GM19438 (cell line): ENCODE data around the gene MYCN.
"Not testable (repeated sequence)": the region's sequence is repeated elsewhere in the genome, so short reads cannot be mapped to it uniquely, and the experiment has no call there.

Experiments
- ATAC-seq: cut with Tn5 transposase; IDR thresholded peaks from one replicate; pipeline ENCODE4 v1.9.1; 2021; ENCODE audit warnings: low read depth; ENCODE audit not compliant: unreplicated experiment

Gene MYCN

DNA sequence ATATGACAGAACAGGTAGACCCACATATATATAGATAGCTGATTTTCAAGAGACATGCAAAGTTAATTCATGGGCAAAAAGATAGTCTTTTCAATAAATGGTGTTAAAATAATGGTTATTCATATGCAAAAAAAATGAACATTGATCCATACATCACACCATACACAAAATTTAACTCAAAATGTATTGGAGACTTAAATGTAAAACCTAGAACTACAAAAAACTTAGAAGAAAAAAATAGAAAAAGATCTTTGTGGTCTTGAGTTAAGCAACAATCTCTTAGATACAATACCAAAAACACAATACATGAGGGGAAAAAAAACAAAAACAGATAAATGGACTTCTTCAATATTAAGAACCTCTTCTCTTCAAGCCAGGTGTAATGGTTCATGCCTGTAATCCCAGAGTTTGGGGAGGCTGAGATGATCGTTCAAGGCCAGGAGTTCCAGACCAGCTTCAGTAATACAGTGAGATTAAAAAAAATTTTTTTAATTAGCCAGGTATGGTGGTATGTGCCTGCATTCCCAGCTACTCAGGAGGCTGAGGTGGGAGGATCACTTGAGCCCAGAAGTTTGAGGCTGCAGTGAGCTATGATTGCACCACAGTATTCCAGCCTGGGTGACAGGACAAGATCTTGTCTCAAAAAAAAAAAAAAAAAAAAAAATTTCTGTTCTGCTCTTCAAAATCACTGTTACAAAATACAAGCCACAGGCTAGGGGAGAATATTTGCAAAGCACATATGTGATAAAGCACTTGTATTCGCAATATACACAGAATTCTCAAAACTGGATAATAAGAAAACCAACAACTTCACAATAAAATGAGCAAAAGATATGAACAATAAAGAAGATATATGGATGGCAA, 32.7 kb upstream of the MYCN start:
- ATAC-seq, result no peak

DNA sequence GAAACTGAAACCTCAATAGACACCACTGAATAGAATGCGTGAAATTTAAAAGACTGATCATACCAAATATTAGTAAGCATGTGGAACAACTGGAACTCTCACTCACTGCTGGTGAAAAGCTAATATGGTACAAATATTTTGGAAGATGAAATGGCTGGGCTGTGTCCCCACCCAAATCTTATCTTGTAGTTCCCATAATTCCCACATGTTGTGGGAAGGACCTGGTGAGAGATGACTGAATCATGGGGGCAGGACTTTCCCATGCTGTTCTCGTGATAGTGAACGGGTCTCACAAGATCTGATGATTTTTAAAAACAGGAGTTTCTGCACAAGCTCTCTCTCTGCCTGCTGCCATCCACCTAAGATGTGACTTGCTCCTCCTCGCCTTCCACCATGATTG, 32.0 kb upstream of the MYCN start:
- ATAC-seq, result no peak

DNA sequence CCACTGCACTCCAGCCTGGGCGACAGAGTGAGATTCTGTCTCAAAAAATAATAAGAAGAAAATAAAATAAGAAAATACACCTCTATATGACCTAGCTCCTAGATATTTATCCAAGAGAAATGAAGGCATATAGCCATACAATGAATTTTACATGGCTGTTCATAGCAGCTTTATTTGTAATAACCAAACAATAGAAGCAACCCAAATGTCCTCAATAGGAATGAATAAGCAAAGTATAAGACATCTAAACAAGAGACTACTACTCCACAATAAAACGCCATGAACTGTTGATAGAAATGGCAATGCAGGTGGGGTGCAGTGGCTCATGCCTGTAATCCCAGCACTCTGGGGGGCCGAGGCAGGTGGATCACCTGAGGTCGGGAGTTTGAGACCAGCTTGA, 31.2 kb upstream of the MYCN start:
- no peak for ATAC-seq

DNA sequence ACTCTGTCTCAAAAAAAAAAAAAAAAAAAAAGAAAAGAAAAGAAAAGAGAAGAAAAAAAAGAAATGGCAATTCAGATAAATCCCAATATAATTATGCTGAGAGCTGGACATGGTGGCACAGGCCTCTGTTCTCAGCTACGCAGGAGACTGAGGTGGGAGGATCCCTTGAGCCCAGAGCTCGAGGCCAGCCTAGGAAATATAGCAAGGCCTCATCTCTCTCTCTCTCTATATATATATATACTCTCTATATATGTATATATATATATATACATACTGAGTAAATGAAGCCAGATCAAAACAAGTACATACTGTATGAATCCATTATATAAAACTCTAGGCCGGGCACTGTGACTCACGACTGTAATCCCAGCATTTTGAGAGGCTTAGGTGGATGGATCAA, 30.6 kb upstream of the MYCN start:
- no peak for ATAC-seq

DNA sequence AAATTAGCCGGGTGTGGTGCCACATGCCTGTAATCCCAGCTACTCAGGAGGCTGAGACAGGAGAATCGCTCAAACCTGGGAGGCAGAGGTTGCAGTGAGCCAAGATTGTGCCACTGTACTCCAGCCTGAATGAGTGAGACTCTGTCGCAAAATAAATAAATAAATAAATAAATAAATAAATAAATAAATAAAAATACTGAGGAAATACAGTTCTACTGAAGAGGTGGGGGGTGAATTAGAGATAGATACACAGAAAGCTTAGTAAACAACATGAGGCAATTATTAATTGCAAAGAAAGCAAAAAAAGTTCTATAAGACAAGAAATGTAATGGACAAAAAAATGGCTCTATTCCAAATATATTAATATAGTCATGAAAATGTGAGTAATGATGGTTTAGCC, 29.1 kb upstream of the MYCN start:
- not testable (repeated sequence) for ATAC-seq

DNA sequence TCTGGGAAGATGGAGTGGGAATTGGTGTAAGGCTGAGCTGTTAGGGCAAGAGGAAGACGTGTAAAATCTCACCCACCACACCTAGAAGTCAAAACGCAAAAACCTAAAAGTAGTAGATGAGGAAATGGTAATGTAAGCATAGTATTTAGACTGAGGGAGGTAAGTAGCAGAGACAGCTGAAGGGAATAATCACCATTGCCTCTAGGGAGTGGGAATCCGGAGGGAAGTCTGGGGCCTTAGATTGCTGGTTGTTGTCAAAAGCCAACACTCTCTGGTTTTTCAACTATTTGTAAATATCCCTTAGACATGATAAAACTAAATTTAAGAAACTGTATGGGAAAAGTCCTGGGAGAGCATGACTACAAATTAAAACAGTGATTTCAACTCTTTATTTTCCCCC, 28.7 kb upstream of the MYCN start:
- no peak for ATAC-seq

DNA sequence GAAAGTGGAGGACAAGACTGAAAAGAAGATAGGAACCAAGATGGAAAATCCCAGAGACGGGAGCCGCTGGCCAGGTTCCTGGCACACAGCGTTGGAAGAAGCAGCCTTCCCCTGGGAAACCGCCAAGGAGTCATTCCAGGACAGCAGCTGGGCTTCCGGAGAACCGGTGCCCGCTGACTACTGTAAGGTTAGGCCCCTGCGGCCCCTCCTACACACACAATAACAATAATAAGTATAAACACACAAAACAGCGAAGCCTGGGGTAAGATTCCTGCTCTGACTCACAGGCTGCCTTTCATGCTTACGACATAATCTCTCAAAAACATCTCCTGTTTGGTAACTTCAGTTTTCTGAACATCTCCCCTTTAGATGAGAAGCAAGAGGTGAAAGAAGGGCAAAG, 28.1 kb upstream of the MYCN start:
- ATAC-seq, result no peak

DNA sequence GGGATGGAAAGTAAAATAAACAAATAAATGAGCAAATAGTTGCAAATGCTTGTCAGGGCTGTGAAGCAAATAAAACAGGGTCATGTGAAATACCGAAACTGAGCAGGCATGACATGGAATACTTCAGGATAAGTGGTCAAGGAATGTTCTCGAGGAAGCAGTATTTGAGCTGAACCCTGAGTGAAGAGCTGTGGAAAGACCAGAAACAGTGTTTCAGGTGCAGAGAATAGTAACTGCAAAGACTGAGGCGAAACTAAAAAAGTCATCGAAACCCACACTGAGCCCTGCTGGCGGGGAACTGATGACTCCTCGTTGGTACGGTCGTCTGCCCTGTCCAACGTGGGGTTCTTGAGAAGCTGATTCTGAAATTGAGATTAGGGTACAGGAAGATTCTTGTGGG, 27.2 kb upstream of the MYCN start:
- ATAC-seq, result no peak

DNA sequence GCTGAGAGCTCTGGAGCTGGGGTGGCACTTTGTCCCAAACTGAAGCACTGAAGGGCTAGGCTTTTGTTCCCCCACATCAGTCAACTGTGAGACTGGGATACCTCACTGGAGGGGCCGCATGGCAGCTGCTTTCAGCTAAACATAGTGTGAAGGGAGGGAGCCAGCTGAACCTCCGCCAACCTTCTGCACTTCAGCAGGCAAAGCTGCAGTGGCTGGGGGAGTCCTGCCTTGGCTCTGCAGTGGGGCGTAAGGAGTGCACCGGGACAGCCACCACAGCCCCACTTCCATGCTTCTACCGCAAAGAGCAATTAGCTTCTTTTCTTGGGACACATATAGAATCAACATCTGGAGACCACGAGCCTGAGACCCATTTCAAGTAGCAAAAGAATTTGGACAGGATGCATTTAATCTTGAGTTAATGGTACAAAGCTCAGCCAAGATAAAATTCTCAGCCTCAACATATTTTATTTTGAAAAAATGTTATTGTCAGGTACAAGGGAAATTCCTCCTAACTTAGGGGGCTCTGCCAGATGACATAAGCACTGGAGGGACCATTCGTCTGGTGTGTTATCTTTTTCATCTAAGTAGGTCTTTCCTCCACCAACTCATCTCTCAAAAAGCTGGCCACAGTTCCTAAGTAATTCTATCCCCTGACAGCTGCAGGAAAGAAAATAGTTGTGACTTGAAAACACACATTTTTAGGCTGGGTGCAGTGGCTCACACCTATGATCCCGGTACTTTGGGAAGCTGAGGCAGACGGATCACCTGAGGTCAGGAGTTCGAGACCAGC, 25.6 kb upstream of the MYCN start:
- ATAC-seq, result no peak

DNA sequence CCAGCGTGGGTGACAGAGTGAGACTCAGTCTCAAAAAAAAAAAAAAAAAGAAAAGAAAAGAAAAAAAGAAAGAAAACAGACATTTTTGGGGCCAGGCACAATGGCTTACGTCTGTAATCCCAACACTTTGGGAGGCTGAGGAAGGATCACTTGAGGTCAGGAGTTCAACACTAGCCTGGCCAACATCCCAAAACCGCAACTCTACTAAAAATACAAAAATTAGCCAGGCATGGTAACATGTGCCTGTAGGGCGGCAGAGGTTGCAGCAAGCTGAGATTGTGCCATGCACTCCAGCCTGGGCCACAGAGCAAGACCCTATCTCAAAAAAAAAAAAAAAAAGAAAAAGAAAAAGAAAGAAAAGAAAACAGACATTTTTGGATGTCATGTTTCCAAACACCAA, 24.8 kb upstream of the MYCN start:
- not testable (repeated sequence) for ATAC-seq

DNA sequence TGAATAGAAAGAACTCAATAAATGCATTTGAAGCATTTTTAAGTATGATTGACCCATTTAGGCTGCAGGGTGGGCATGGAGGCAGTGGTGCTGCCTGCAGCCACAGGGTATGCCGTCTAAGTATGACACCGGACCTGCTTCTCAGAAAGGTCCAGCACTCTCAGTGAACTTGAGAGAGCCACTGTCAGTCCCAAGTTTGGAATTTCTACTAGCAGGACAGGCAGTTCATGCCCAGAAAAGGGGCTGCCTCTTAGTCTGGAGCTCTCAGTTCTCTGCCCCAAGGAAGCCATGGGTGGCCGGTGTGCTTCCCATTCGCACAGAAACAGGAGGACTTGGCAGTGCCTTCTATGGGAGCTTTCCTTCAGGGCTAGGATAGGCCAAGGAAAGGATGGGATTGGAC, 24.0 kb upstream of the MYCN start:
- ATAC-seq, result no peak

DNA sequence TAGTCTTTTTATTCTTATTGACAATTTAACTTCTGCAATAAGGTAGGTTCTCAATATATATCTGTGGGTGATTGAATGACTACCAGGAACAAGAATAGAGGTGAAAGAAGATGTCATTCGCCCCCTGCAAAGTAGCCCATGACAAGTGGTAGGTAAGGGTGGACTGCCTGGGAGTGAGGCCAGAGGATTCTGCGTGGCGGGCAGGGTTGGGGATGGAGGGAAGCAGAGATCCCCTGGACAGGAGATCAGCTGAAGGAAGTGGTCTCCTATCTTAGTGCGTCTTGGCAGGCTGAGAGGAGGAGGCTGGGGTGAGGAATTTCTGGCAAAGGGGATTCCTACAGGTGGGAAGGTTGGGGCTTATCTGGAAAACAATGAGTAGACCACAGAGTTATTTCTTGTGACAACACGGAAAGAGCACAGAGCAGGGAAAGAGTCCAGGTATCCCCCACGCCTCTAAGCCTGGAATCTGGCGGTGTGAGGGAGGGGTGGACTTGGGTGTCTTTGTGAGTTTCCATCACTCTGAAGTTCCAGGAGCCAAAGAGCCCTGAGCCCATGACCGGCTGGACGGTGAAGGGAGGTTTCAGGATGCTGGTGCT, 21.5 kb upstream of the MYCN start:
- no peak for ATAC-seq

DNA sequence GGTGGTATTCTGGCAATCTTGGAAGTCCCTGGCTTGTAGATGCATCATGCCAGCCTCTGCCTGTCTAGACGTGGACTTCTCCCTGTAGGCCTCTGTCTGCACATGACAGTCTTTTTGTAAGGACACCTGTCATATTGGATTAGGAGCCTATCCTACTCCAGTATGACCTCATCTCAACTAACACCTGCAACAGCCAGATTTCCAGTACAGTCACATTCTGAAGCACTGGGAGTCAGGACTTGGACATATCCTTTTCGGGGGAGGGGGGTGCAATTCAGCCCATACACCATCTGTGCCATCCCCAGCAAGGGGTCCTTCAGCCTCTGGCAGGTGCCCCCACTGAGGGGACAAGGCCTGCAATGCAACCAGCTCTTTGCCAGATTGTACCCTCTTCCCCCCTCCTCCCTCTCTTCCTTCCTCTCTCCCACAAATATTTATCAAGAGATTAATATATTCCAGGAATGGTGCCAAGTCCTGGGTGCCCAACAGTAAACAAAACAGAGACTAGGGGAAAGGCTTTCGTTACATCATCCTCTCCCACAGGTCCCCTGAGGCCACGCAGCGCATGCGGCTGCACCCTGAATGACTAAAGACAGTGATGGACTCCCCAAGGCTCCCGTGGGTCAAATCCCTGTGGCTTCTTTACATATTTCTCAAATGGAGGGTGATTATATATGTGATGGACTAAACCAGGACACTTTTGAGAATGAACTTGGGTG, 20.5 kb upstream of the MYCN start:
- no peak for ATAC-seq

DNA sequence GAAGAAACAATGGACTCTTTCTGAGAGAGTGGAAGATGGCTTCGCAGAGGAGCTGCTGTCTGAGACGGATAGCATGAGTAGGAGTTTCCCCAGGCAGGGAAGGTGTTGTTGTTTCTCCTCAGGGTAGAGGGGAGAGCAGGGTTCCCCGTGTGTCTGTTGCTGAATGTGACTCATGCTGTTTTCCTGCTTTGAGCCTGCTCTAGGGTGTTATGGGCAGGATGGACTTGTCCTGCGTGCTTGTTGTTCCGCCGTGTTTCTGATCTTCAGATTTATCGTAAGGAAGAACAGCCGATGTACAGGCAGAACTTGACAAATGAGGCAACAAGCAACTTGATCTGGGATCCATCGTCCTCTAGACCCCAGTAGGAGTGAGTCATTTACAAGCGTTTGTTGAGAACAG, 19.7 kb upstream of the MYCN start:
- ATAC-seq, result no peak

DNA sequence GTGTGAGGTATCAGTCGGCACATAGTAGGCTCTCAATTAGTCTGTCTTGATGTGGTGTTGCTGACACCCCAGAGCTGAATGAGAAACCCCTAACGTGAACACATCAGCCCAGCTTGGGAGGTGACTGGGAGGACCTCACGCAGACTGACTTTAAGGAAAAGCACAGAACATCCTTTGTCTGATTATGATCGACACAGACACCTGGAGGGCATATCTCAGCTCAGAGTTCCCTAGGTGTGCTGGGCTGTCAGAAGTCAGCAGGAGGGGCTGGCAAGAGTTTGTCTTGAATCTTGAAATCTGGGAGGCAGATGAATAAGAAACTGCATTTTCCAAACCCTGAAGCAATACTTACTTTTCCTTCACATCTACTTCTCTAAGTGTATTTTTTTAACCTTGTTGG, 16.8 kb upstream of the MYCN start:
- ATAC-seq, result no peak

DNA sequence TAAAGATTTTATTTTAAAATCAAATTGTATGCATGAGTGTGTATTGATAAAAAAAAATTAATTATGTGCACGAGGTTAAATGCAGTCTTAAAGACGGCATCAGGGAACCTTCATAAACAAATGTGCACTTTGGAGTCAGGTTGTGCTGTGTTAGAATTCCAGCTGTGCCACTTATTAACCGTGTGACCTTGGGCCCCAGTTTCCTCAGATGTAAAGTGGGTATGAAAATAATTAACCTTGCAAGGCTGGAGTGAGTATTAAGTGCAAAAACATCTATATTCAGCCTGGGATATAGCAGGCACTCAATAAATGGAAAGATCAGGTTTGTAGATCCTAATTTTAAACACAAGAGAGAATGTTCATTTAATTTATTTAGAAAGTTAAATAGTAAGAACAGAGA, 14.5 kb upstream of the MYCN start:
- no peak for ATAC-seq

DNA sequence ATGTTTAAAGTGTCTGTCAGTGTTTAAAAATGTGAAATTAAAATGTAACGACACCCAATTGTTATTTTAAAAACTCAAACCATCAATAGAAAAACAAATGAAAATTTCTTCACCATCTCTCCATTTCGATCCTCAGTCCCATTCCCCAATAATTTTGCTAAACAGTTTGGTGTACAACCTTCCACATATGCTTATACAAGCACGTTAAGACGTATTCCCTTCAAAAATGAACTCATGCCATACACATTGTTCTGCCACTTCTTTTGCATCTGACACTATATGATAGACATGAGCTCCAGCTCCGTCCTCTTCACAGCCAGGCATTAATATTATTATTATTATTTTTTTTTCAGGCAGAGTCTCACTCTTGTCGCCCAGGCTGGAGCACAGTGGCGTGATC, 14.1 kb upstream of the MYCN start:
- no peak for ATAC-seq

DNA sequence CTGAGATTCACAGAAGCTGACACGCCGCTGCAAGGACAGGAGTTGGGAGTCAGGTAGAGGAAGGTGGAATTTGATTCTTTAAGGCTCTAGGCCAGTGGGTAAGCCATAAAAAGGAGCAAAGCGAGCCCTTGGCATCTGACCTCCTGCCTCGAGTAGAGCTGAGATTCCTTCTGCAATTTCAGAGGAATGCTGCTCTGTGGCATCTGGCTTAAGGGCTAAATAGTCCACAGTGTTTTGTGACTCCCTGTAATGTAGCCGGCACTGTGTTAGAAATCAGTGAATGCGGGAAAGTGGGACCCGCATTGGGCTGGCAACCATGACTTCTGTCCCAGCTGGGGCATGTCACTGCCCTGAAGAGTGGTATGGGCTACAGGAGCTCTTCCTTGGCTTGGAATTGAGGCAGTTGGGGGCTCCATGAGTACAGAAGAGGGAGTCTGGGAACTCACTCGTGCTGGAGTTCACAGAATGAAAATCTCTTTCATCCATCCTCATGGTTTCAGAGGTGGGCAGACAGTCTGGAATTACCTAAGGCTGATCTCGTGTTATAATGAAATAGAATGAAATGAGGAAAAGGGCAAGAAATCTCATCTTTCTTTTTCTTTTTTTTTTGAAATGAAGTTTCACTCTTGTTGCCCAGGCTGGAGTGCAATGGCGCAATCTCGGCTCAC, 12.7 kb upstream of the MYCN start:
- no peak for ATAC-seq

DNA sequence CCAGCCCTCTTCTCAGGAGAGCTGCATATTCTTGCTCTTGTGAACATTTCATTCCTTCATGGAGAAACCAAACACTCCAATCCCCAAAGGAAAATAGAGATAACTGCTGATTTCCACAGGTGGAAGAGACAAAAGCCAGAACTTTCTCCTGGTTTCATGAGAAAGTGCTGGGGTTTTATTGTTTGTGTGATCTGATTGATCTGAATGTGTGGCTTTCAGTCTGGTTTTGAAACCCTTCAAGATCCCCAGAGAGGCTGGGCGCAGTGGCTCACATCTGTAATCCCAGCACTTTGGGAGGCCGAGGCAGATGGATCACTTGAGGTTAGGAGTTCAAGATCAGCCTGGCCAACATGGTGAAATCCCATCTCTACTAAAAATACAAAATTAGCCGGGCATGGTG, 11.3 kb upstream of the MYCN start:
- not testable (repeated sequence) for ATAC-seq

DNA sequence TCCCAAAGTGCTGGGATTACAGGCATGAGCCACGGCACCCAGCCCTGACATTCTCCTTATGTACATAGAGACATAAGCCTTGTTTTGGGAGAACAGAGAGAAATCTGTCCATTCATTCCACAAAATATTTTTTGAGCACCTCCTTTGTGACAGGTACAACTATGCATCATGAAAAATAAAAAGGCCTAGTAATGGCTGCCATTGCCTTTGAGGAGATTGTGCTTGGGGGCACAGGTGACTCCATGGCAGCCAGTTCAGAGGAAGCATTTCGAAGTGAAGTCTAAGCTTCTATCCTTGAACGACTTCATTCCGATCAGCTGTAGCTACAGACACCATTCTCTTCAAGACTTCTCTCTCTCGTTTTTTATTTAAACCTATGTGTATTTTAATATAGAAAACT, 10.5 kb upstream of the MYCN start:
- no peak for ATAC-seq
